Endothelial cell of umbilical vein (primary cell): Measurements from ENCODE around the gene CDK18. TPM values are rescaled to one million over a fixed set of nuclear protein-coding genes. Genes with fewer than 3 reads are reported as not detected.

Experiments used
- BruUV-seq: library from RNA; stranded (reverse); fragments of 400-500 nt; replicated peaks from 2 replicates; lab custom pipeline; 2021; lab: Mats Ljungman, UMichigan
- CTCF ChIA-PET: fragments of 300-600, 350-600 bp; sonication (Branson Sonifier 250); formaldehyde crosslinking; loops from one replicate; lab custom pipeline; 2021; ENCODE audit warnings: antibody characterized with exemption, inconsistent platforms; lab: Charles Lee
- POLR2A ChIA-PET: fragments of 300-600, 350-600 bp; sonication (Branson Sonifier 250); formaldehyde crosslinking; loops from one replicate; lab custom pipeline; 2021; ENCODE audit warnings: antibody characterized with exemption, inconsistent platforms; lab: Charles Lee
- DNase-seq: peaks from one replicate; pipeline ENCODE4 v3.0.0-alpha.2; 2011; ENCODE audit warnings: low read depth, low spot score
- FAIRE-seq: peaks from 2 replicates; lab custom pipeline; 2011; peaks lifted over from hg19 to GRCh38; lab: Jason Lieb, UNC
- H2AFZ ChIP-seq: 2 replicates; pipeline ENCODE4 v1.6.0; 2012; ENCODE audit warnings: low read depth, low read length, control low read depth, inconsistent platforms
- H3K27ac ChIP-seq: 2 replicates; pipeline ENCODE4 v1.5.1; 2011; ENCODE audit warnings: low read depth, mild to moderate bottlenecking, control low read depth, low read length, moderate library complexity; ENCODE audit not compliant: insufficient read depth
- H3K27me3 ChIP-seq, 2 experiments: 2 replicates each; pipeline versions ENCODE4 v1.6.0 to v1.6.1; 2011; ENCODE audit warnings: low read length in 2 of 2, mixed read lengths in 1 of 2; ENCODE audit not compliant: control insufficient read depth in 2 of 2, insufficient read depth in 2 of 2
- H3K36me3 ChIP-seq, 2 experiments: 2 replicates in 1 of 2; 3 replicates in 1 of 2; pipeline ENCODE4 v1.5.1; 2011; ENCODE audit warnings: low read length in 2 of 2, mild to moderate bottlenecking in 1 of 2, moderate library complexity in 1 of 2; ENCODE audit not compliant: control insufficient read depth in 2 of 2, insufficient read depth in 2 of 2; ENCODE audit errors: extremely low read depth in 1 of 2
- H3K4me1 ChIP-seq: 3 replicates; pipeline ENCODE4 v1.5.1; 2011; ENCODE audit warnings: mild to moderate bottlenecking, low read length; ENCODE audit not compliant: control insufficient read depth, insufficient read depth; ENCODE audit errors: extremely low read depth
- H3K4me2 ChIP-seq: 2 replicates; pipeline ENCODE4 v1.6.1; 2011; ENCODE audit warnings: low read length, control low read depth, mixed read lengths; ENCODE audit not compliant: insufficient read depth
- H3K4me3 ChIP-seq, 3 experiments: fragments of 200-600 bp in 1 of 3; sonication (generic), shearing (Covaris generic) in 1 of 3; replicated peaks in 1 of 3; 2 replicates each; pipeline ENCODE4 v1.5.1; 2011 to 2016; ENCODE audit warnings: control low read depth in 3 of 3, low read length in 3 of 3, mild to moderate bottlenecking in 2 of 3, inconsistent platforms in 1 of 3, low read depth in 1 of 3, moderate library complexity in 1 of 3; ENCODE audit not compliant: insufficient read depth in 1 of 3
- H3K79me2 ChIP-seq: 2 replicates; pipeline ENCODE4 v1.6.0; 2012; ENCODE audit warnings: low read length, inconsistent platforms; ENCODE audit not compliant: control insufficient read depth, insufficient read depth
- H3K9ac ChIP-seq: replicated peaks from 2 replicates; pipeline ENCODE3; 2011; ENCODE audit warnings: low read length, control low read depth; ENCODE audit not compliant: insufficient read depth; ENCODE audit errors: extremely low read depth
- H3K9me1 ChIP-seq: replicated peaks from 3 replicates; pipeline ENCODE4 v1.6.0; 2011; ENCODE audit warnings: mild to moderate bottlenecking, low read length; ENCODE audit not compliant: control insufficient read depth, insufficient read depth; ENCODE audit errors: extremely low read depth
- H3K9me3 ChIP-seq: replicated peaks from 2 replicates; pipeline ENCODE4 v1.5.1; 2012; ENCODE audit warnings: low read length, inconsistent platforms; ENCODE audit not compliant: control insufficient read depth, insufficient read depth
- H4K20me1 ChIP-seq: replicated peaks from 2 replicates; pipeline ENCODE3; 2011; ENCODE audit warnings: mild to moderate bottlenecking, low read length; ENCODE audit not compliant: control insufficient read depth, insufficient read depth; ENCODE audit errors: extremely low read depth
- CTCF ChIP-seq, 2 donors: IDR thresholded peaks; 1 replicate in 1 of 2; 2 replicates in 1 of 2; pipeline ENCODE4 v1.5.1; 2011; ENCODE audit warnings: low read length in 2 of 2, mild to moderate bottlenecking in 2 of 2, moderate library complexity in 2 of 2, control low read depth in 1 of 2, inconsistent platforms in 1 of 2, low read depth in 1 of 2; ENCODE audit not compliant: insufficient read depth in 1 of 2; ENCODE audit errors: extremely low read depth in 1 of 2
- EZH2 ChIP-seq: IDR thresholded peaks from 2 replicates; pipeline ENCODE4 v1.6.1; 2012; ENCODE audit warnings: borderline replicate concordance, low read depth, mild to moderate bottlenecking, moderate library complexity, low read length, inconsistent platforms; ENCODE audit not compliant: severe bottlenecking
- FOS ChIP-seq: IDR thresholded peaks from 2 replicates; pipeline ENCODE4 v1.6.1; 2011; ENCODE audit warnings: mild to moderate bottlenecking, low read length, moderate library complexity, borderline replicate concordance; ENCODE audit not compliant: insufficient read depth
- GATA2 ChIP-seq: IDR thresholded peaks from 2 replicates; pipeline ENCODE4 v1.7.0; 2011; ENCODE audit warnings: low read depth, mild to moderate bottlenecking, moderate library complexity, mixed read lengths, low read length; ENCODE audit not compliant: insufficient read length, insufficient read depth
- JUN ChIP-seq: IDR thresholded peaks from 2 replicates; pipeline ENCODE4 v1.6.1; 2011; ENCODE audit warnings: borderline replicate concordance, low read depth; ENCODE audit not compliant: insufficient read length, insufficient read depth
- MAX ChIP-seq: IDR thresholded peaks from 2 replicates; pipeline ENCODE4 v1.6.1; 2011; ENCODE audit not compliant: insufficient read depth, insufficient read length
- MYC ChIP-seq: IDR thresholded peaks from one replicate; pipeline ENCODE4 v1.6.1; 2011; ENCODE audit warnings: mild to moderate bottlenecking, low read depth, low read length
- POLR2A ChIP-seq: IDR thresholded peaks from 2 replicates; pipeline ENCODE4 v1.6.1; 2012; ENCODE audit warnings: low read depth, mild to moderate bottlenecking, control low read depth, low read length
- POLR2AphosphoS5 ChIP-seq: IDR thresholded peaks from 2 replicates; pipeline ENCODE4 v1.6.1; 2012; ENCODE audit warnings: low read depth, mild to moderate bottlenecking, control low read depth, low read length, moderate library complexity; ENCODE audit not compliant: insufficient read depth
- dilution Hi-C: fragments of 300-500 bp; cut with MboI; formaldehyde crosslinking; loops from one replicate; pipeline ENCODE4 v1.15.0; 2019; ENCODE audit warnings: low sequenced_read_pairs; ENCODE audit not compliant: extremely low pct_ligation_motif_present
- intact Hi-C: fragments of 100-400 bp; cut with micrococcal nuclease; formaldehyde crosslinking; loops from one replicate; pipeline ENCODE4 v1.10.0; 2022
- polyA plus RNA-seq, 4 experiments: library from polyadenylated mRNA; depleted of rRNA in 3 of 4; stranded (reverse) in 3 of 4; unstranded in 1 of 4; fragments of >200 nt; gene quantifications; 2 replicates each; pipeline versions ENCODE4 v1.2.1 to v1.2.3, GENCODE V29; 2011 to 2012; ENCODE audit warnings: missing spikeins in 1 of 4
- total RNA-seq: library from RNA; stranded (reverse); gene quantifications from 2 replicates; pipeline ENCODE4 v1.2.3, GENCODE V29; 2021

CDK18 gene
- total and polyA plus RNA-seq, 2 donors (not counting 3 experiments of a cell fraction or from before 2014, with no cell fraction given): 0.17 to 1.2 TPM

DNA sequence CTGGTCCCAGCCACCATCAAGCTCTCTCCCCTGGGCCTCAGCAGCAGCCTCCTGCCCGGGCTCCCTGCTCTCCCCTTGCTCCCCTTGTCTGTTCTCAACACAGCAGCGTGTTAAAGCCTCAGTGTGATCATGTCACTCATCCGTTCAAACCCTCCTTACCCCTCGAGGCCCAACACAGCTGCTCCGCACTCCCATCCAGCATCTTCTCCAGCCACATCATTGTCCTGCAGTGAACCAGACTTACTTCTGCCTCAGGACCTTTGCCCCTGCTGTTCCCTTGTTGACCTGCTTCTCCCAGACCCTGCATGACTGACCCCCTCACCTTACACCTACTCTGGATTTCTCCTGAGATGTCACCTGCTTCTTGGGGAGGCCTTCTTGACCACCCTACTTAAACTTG, 13.3 kb downstream of the CDK18 start:
- Histone ChIP-seq H4K20me1 (no peaks in the 10 kb centered on the region), H3K27ac (no peak overlapping the region), H3K4me2 (no peak overlapping the region), H3K9ac (no peak overlapping the region), H3K4me1 (no peaks in the 10 kb centered on the region), H3K9me1 (no peaks in the 10 kb centered on the region), H3K4me3 (no peak overlapping the region), H3K36me3 (no peaks in the 10 kb centered on the region), H3K79me2 (no peaks in the 10 kb centered on the region), H3K9me3 (no peaks in the 10 kb centered on the region), H3K27me3 (peaks cover 0 to 4% of the 10 kb centered on the region in 2 experiments), H2AFZ (no peak overlapping the region)
- dilution Hi-C loops (no loop called here), intact Hi-C loops (no loop called here)
- ChIA-PET CTCF (interaction anchor here (1.8 to 2.5 kb wide), 2 partner anchors 121 to 164 kb away, joined by 5 to 8 read pairs; no protein-coding TSS in a partner anchor), POLR2A (no interaction called here)
- no TSS peak for BruUV-seq
- TF ChIP-seq JUN (no peak), MYC (no peak), EZH2 (no peak), POLR2A (no peak), FOS (no peak), CTCF (IDR thresholded peaks at IDR 0.05; ENCODE audit: extremely low read depth in 1 of 2, insufficient read depth in 1 of 2, low read depth in 1 of 2, low read length in 2 of 2) (no peak), MAX (no peak), POLR2AphosphoS5 (no peak), GATA2 (no peak)
- DNase-seq (no peak), FAIRE-seq (no peak)
